Coronary artery (tissue), 2 donors: ENCODE results near the gene GABARAP.

Source experiments
- DNase-seq: peaks from one replicate; pipeline ENCODE4 v3.0.0-alpha.2; 2017; ENCODE audit warnings: low spot score
- H3K27ac ChIP-seq, 2 donors: fragments of 200-600 bp; sonication (generic); one replicate each; pipeline ENCODE4 v1.5.1; 2016 to 2019
- H3K4me3 ChIP-seq: fragments of 200-600 bp; sonication (generic); 2 replicates; pipeline ENCODE4 v1.5.1; 2016; ENCODE audit warnings: mild to moderate bottlenecking, moderate library complexity
- CTCF ChIP-seq: fragments of 200-600 bp; sonication (generic); IDR thresholded peaks from one replicate; pipeline ENCODE4 v1.5.1; 2019; ENCODE audit warnings: antibody characterized with exemption

The GABARAP gene

DNA sequence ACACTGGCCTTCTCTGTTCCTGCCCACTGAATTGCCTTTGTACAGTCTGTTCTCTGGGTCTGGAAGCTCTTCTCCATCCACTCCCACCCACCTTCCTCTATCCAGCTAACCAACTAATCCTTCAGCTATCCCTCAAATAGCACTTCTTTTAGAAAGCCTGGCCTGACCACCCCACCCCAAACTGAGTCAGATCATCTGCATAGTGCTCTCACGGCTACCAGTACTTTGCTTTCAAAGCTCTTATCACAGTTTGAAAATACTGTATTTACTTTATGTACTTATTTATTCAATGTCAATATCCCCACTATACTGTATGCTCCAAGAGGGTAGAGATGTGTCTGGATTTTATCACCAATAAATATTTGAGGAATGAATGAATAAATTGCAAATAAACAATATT is 24.5 kb upstream of the GABARAP start:
- H3K4me3 ChIP-seq: no peak overlapping the region

DNA sequence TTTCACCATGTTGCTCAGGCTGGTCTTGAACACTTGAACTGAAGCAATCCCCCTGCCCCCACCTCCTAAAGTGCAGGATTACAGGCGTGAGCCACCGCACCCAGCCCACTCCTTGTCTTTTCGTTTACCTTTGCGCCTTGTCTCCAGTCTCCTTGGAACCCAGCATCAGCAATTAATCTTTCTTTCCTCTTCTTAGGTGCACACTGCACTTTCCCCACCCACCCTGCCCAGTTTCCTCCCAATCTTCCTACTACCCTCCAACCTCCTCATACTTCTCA is 21.5 kb upstream of the GABARAP start:
- TF ChIP-seq CTCF: no peak
- DNase-seq: no peak
- no peak overlapping the region for H3K27ac ChIP-seq
- H3K4me3 ChIP-seq: peak overlapping the region; percentile 69

More for the DNA sequence above, 24.5 kb upstream of the GABARAP start:
- DNase-seq: no peak
- no peak for TF ChIP-seq CTCF
- no peak overlapping the region for H3K27ac ChIP-seq

DNA sequence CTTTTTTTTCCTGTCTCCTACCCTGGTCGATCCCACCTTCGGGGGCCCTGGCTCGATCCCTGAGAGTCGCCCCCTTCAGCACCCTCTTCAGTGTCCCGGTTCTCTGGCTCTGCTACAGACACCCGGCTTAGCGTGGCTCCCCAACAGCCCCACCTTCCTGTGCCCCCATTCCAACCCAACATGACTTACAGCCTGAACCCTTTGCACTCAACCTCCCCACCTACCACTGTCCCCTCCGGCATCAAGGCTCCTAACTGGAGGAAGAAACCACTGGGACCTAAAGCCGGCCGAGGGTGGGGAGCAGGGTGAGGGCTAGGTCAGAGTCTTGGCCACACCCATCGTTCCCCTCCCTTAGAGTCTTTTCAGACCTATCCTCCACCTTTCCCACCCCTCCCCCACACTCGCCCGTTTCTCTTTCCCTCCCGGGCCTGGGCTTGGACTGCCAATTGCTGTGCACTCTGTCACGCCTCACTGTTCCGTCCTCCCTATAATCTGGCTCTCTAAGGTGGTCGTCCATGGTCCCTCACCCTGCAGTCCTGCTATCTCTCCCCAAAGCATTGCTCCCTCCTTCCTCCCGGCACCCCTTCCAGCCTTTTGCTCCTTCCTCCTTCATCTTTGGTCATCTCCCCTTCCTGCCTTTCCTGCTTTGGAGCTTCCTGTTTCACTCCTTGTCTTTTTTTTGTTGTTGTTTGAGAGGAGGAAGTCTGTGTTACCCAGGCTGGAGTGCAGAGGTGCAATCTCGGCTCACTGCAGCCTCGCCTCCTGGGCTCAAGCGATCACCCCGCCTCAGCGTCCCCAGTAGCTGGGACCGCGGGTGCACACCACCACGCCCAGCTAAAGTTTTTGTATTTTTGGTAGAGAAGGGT is 20.9 kb upstream of the GABARAP start:
- no peak for TF ChIP-seq CTCF
- Histone ChIP-seq H3K4me3 (peak overlapping the region; percentile 69), H3K27ac (peak overlapping the region in 1 of 2 donors; percentile 26)
- DNase-seq: no peak

DNA sequence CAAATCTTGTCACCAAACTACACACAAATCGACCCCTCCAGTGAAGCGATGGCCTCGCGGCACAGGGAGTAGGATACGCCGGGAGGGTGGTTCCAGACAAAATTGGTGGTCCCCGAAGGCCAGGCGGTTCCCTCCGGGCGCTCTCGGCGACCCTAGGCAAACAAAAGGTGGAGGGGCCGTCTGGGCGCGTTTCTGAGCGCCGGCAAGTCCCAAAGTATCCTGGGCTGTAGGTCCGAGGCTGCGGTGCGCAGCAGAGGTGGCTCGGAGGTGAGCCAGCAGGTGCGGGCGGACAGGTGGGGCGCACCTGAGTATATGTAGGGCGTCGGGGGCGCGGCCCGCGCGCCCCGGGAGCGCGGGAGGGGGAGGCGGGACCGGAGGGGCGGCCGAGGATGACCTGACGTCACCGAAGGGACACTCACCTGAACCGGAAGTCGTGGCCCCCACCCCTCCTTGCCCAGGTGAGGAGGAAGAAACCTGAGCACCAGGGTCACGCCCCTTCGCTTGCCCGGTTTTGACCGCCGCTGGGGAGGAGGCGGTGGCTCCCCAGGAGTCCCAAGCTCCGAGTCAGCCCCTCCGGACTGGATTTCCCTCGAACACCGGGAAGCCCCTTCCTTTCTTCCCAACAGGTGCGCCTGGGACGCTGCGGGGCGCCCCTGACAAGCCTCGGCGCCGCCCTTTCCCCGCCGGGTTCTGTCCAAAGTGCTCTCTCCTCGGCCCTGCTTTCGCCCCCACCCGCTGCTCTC is 20.1 kb upstream of the GABARAP start, which contains the start of gene CLDN7:
Gene CLDN7, minus strand, starts transcription at position 287 of the 743 bp plus-strand sequence. CDS start 435 bp downstream, outside the sequence.
- H3K27ac ChIP-seq: peak within 1 kb of the TSS in 1 of 2 donors; percentile 26

GRCh38 chr17:7261379-7262191 is 19.3 kb upstream of the GABARAP start:
- Histone ChIP-seq H3K4me3 (peak overlapping the region; percentile 69), H3K27ac (no peak overlapping the region)
- TF ChIP-seq CTCF: no peak
- no peak for DNase-seq

More for the DNA sequence above, 20.1 kb upstream of the GABARAP start, which contains the start of gene CLDN7:
- DNase-seq: no peak
- no peak for TF ChIP-seq CTCF
- peak within 1 kb of the TSS; percentile 69 for H3K4me3 ChIP-seq

DNA sequence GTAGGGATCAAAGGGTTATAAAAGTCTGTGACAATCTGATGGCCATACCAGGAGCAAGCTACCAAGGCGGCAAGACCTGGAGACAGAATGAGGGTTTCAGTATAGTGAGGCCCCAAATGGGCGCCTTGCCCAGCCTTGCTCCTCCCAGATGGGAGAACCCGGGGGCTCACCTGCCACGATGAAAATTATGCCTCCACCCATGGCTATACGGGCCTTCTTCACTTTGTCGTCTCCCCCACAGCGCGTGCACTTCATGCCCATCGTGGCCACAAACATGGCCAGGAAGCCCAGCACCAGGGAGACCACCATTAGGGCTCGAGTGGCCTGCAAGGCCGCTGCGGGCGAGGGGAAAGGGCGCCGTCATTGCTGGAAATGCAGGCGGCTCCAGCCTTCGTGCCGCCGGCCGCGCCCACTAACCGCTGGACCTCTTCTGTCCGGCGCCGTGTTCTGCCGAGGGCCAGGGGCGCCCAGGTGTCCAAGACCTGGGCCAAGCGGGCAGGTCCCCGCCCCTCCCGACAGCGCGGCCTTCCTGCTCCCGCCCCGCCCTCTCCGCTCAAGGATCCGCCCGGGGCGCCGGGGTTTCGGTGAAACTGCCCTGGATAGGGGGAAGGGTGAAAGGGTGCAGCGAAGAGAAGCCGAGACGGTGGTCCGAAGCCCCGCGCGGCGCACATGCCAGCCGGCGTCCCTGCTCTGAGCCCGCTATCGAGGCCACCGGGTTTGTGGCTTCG is 18.6 kb upstream of the GABARAP start:
- no peak for DNase-seq
- TF ChIP-seq CTCF: no peak
- H3K27ac ChIP-seq: no peak overlapping the region
- H3K4me3 ChIP-seq: peak overlapping the region; percentile 69
